HCT116 (cell line): ENCODE measurements around the gene CTDSPL2. TPM values are rescaled to one million over a fixed set of nuclear protein-coding genes. Genes with fewer than 3 reads are reported as not detected.

Source experiments
- ATAC-seq: fragments of 200-7000 bp; cut with Tn5 transposase; 2 replicates; pipeline ENCODE4 v1.9.1; 2020; ENCODE audit warnings: mild to moderate bottlenecking, moderate library complexity
- BruUV-seq: library from RNA; stranded (reverse); fragments of 400-500 nt; replicated peaks from 2 replicates; lab custom pipeline; 2021; lab: Mats Ljungman, UMichigan
- CTCF ChIA-PET: fragments of 300-600 bp; sonication (Branson Sonifier 250); formaldehyde crosslinking; loops from one replicate; lab custom pipeline; 2021; ENCODE audit warnings: antibody characterized with exemption; lab: Charles Lee
- POLR2A ChIA-PET: fragments of 300-600, 350-600 bp; sonication (Branson Sonifier 250); formaldehyde crosslinking; loops from one replicate; lab custom pipeline; 2021; ENCODE audit warnings: antibody characterized with exemption; lab: Charles Lee
- RAD21 ChIA-PET, 2 experiments: fragments of 300-600 bp; sonication (Branson Sonifier 250); formaldehyde crosslinking; loops; one replicate each; lab custom pipeline; 2023; ENCODE audit warnings: low total read pairs in 2 of 2; ENCODE audit not compliant: uncharacterized antibody in 2 of 2, unreplicated experiment in 2 of 2, low non-redundant PET in 1 of 2; lab: Charles Lee
- DNase-seq: peaks from one replicate; pipeline ENCODE4 v3.0.0-alpha.2; 2010; ENCODE audit warnings: low read depth, low spot score
- H2AFZ ChIP-seq: fragments of 200-600 bp; shearing (Covaris generic), sonication (generic); 2 replicates; pipeline ENCODE4 v1.6.1; 2017; ENCODE audit warnings: low read depth, mixed run types, mixed read lengths, antibody characterized with exemption, low read length; ENCODE audit not compliant: poor library complexity, severe bottlenecking
- H3K27ac ChIP-seq: 2 replicates; pipeline ENCODE4 v1.5.1; 2012; ENCODE audit warnings: low read depth, low read length
- H3K27me3 ChIP-seq: fragments of 200-600 bp; sonication (generic); 2 replicates; pipeline ENCODE4 v1.6.1; 2016; ENCODE audit warnings: mixed run types, low read length, mixed read lengths; ENCODE audit not compliant: insufficient read depth
- H3K36me3 ChIP-seq, 2 experiments: fragments of 200-500 bp in 1 of 2; fragments of 200-600 bp in 1 of 2; sonication (Bioruptor generic) in 1 of 2; sonication (generic) in 1 of 2; 2 replicates each; pipeline versions ENCODE4 v1.5.1 to v1.6.1; 2014 to 2016; ENCODE audit warnings: low read length in 2 of 2, inconsistent platforms in 1 of 2, mixed read lengths in 1 of 2, mixed run types in 1 of 2; ENCODE audit not compliant: insufficient read depth in 2 of 2, control insufficient read depth in 1 of 2
- H3K4me1 ChIP-seq, 2 experiments: fragments of 200-600 bp in 1 of 2; sonication (generic) in 1 of 2; 2 replicates each; pipeline versions ENCODE4 v1.5.1 to v1.6.1; 2012 to 2017; ENCODE audit warnings: low read length in 2 of 2, inconsistent platforms in 1 of 2, mild to moderate bottlenecking in 1 of 2, mixed read lengths in 1 of 2, mixed run types in 1 of 2, moderate library complexity in 1 of 2; ENCODE audit not compliant: insufficient read depth in 2 of 2, control insufficient read depth in 1 of 2
- H3K4me2 ChIP-seq: fragments of 200-600 bp; sonication (generic); 2 replicates; pipeline ENCODE4 v1.6.1; 2017; ENCODE audit warnings: mixed run types, low read length, mixed read lengths
- H3K4me3 ChIP-seq, 2 experiments: fragments of 200-600 bp in 1 of 2; sonication (generic) in 1 of 2; replicated peaks in 1 of 2; 2 replicates each; pipeline ENCODE4 v1.5.1; 2011 to 2016; ENCODE audit warnings: low read length in 2 of 2, control low read depth in 1 of 2, low read depth in 1 of 2, mild to moderate bottlenecking in 1 of 2, mixed read lengths in 1 of 2, mixed run types in 1 of 2
- H3K79me2 ChIP-seq: fragments of 200-600 bp; sonication (generic); 2 replicates; pipeline ENCODE4 v1.6.1; 2017; ENCODE audit warnings: mild to moderate bottlenecking, mixed run types, low read length, moderate library complexity, mixed read lengths; ENCODE audit not compliant: insufficient read depth
- H3K9ac ChIP-seq: fragments of 200-600 bp; sonication (generic); 2 replicates; pipeline ENCODE4 v1.6.1; 2016; ENCODE audit warnings: low read length, mixed read lengths
- H3K9me2 ChIP-seq: fragments of 200-600 bp; sonication (generic), shearing (Covaris generic); 2 replicates; pipeline ENCODE4 v1.6.1; 2017; ENCODE audit warnings: mixed run types, mild to moderate bottlenecking, moderate library complexity; ENCODE audit not compliant: insufficient read depth
- H3K9me3 ChIP-seq, 2 experiments: fragments of 200-500 bp in 1 of 2; fragments of 200-600 bp in 1 of 2; sonication (Bioruptor generic) in 1 of 2; sonication (generic) in 1 of 2; 2 replicates each; pipeline ENCODE4 v1.6.1; 2014 to 2017; ENCODE audit warnings: low read length in 2 of 2, mixed read lengths in 2 of 2, inconsistent platforms in 1 of 2, low read depth in 1 of 2, mild to moderate bottlenecking in 1 of 2, mixed run types in 1 of 2, moderate library complexity in 1 of 2; ENCODE audit not compliant: control insufficient read depth in 1 of 2, insufficient read depth in 1 of 2
- H4K20me1 ChIP-seq: fragments of 200-600 bp; sonication (generic), shearing (Covaris generic); 2 replicates; pipeline ENCODE4 v1.6.1; 2017; ENCODE audit warnings: mixed run types, mild to moderate bottlenecking, moderate library complexity; ENCODE audit not compliant: insufficient read depth
- ATF3 ChIP-seq: IDR thresholded peaks from 2 replicates; pipeline ENCODE4 v1.6.1; 2012
- CEBPB ChIP-seq: IDR thresholded peaks from 2 replicates; pipeline ENCODE4 v1.6.1; 2012; ENCODE audit warnings: low read depth
- CTCF ChIP-seq, 3 experiments: fragments of 200-600 bp in 1 of 3; sonication (generic) in 1 of 3; IDR thresholded peaks in 2 of 3; conservative IDR thresholded peaks in 1 of 3; 2 replicates each; pipeline ENCODE4 v1.5.1; 2012 to 2017; ENCODE audit warnings: low read depth in 2 of 3, low read length in 2 of 3, antibody characterized with exemption in 1 of 3, borderline replicate concordance in 1 of 3, control low read depth in 1 of 3, mild to moderate bottlenecking in 1 of 3, mixed read lengths in 1 of 3, mixed run types in 1 of 3, moderate library complexity in 1 of 3; ENCODE audit not compliant: insufficient read depth in 1 of 3
- ELF1 ChIP-seq: IDR thresholded peaks from 2 replicates; pipeline ENCODE4 v1.6.1; 2012; ENCODE audit warnings: low read depth, borderline replicate concordance
- EZH2phosphoT487 ChIP-seq: fragments of 200-600 bp; IDR thresholded peaks from 2 replicates; pipeline ENCODE4 v1.6.1; 2018; ENCODE audit warnings: antibody characterized with exemption, borderline replicate concordance
- JUND ChIP-seq: IDR thresholded peaks from 2 replicates; pipeline ENCODE4 v1.6.1; 2012
- MAX ChIP-seq: IDR thresholded peaks from 2 replicates; pipeline ENCODE4 v1.6.1; 2012
- POLR2A ChIP-seq: IDR thresholded peaks from 2 replicates; pipeline ENCODE4 v1.7.0; 2011; ENCODE audit warnings: borderline replicate concordance; ENCODE audit not compliant: insufficient read depth, insufficient read length; ENCODE audit errors: extremely low read depth
- RAD21 ChIP-seq: IDR thresholded peaks from 2 replicates; pipeline ENCODE4 v1.6.1; 2012; ENCODE audit warnings: low read depth, mild to moderate bottlenecking
- REST ChIP-seq: IDR thresholded peaks from 2 replicates; pipeline ENCODE4 v1.6.1; 2012; ENCODE audit warnings: low read depth
- SIN3A ChIP-seq: IDR thresholded peaks from 2 replicates; pipeline ENCODE4 v1.6.1; 2012; ENCODE audit warnings: low read depth
- SP1 ChIP-seq: IDR thresholded peaks from 2 replicates; pipeline ENCODE4 v1.6.1; 2012; ENCODE audit warnings: low read depth
- SRF ChIP-seq: IDR thresholded peaks from 2 replicates; pipeline ENCODE4 v1.6.1; 2012; ENCODE audit warnings: low read depth
- TCF7L2 ChIP-seq: IDR thresholded peaks from 2 replicates; pipeline ENCODE4 v1.7.0; 2011; ENCODE audit warnings: borderline replicate concordance, inconsistent platforms; ENCODE audit not compliant: insufficient read depth, insufficient read length; ENCODE audit errors: extremely low read depth
- YY1 ChIP-seq: IDR thresholded peaks from 2 replicates; pipeline ENCODE4 v1.6.1; 2011; ENCODE audit warnings: low read length, low read depth, moderate library complexity, mild to moderate bottlenecking; ENCODE audit not compliant: insufficient replicate concordance; ENCODE audit errors: extremely low read depth
- ZBTB33 ChIP-seq: IDR thresholded peaks from 2 replicates; pipeline ENCODE4 v1.6.1; 2011; ENCODE audit warnings: mild to moderate bottlenecking, low read length, moderate library complexity; ENCODE audit not compliant: insufficient replicate concordance; ENCODE audit errors: extremely low read depth
- ZFX ChIP-seq: fragments of 450-650 bp; IDR thresholded peaks from 2 replicates; pipeline ENCODE4 v1.6.1; 2017
- ZNF274 ChIP-seq: fragments of 200-500 bp; sonication (Bioruptor generic); IDR thresholded peaks from 2 replicates; pipeline ENCODE4 v1.6.1; 2014; ENCODE audit warnings: mild to moderate bottlenecking, low read depth, low read length, inconsistent platforms
- intact Hi-C: fragments of 100-400 bp; cut with micrococcal nuclease; formaldehyde crosslinking; loops from 2 replicates; pipeline ENCODE4 v1.10.0; 2022
- total RNA-seq: library from RNA; stranded (reverse); gene quantifications from one replicate; pipeline ENCODE4 v1.2.1, GENCODE V29; 2021; ENCODE audit not compliant: unreplicated experiment

The CTDSPL2 gene
- total RNA-seq, 1 experiment from 2014 or later = 56.0 TPM

GRCh38 chr15:44542596-44542995 lies 115.2 kb downstream of the CTDSPL2 start:
- DNase-seq (no peak), ATAC-seq (no peak)
- Histone ChIP-seq H3K9ac (no peak overlapping the region), H3K27ac (no peak overlapping the region), H3K36me3 (peaks cover 6 to 38% of the 10 kb centered on the region in 2 experiments), H3K79me2 (peaks cover 98% of the 10 kb centered on the region), H3K4me3 (no peak overlapping the region), H4K20me1 (peaks cover 51% of the 10 kb centered on the region; the same call in 1 of the 2 replicates), H3K4me1 (peaks cover 4 to 21% of the 10 kb centered on the region in 2 experiments; a peak in 3 of 4 replicates), H3K27me3 (no peaks in the 10 kb centered on the region), H2AFZ (no peak overlapping the region), H3K9me3 (no peaks in the 10 kb centered on the region), H3K4me2 (no peak overlapping the region), H3K9me2 (no peaks in the 10 kb centered on the region)
- no peak for TF ChIP-seq MAX
- no peak for TF ChIP-seq YY1
- no peak for TF ChIP-seq CEBPB
- no peak for TF ChIP-seq EZH2phosphoT487
- no peak for TF ChIP-seq JUND
- TF ChIP-seq POLR2A = no peak
- no peak for TF ChIP-seq ATF3
- no peak for TF ChIP-seq ZFX
- TF ChIP-seq ZNF274 = no peak
- TF ChIP-seq CTCF (IDR thresholded peaks at IDR 0.05 in 2 of 3, conservative IDR thresholded peaks at IDR 0.05 in 1 of 3; ENCODE audit: borderline replicate concordance in 1 of 3, insufficient read depth in 1 of 3, low read depth in 2 of 3, low read length in 2 of 3) = no peak
- TF ChIP-seq ELF1 = no peak
- TF ChIP-seq SRF = no peak
- TF ChIP-seq SP1 = no peak
- no peak for TF ChIP-seq REST
- TF ChIP-seq ZBTB33 = no peak
- no peak for TF ChIP-seq RAD21
- TF ChIP-seq TCF7L2 = no peak
- no peak for TF ChIP-seq SIN3A
- intact Hi-C loops = no loop called here
- ChIA-PET RAD21 (no interaction called here), CTCF (no interaction called here), POLR2A (no interaction called here)
- no TSS peak for BruUV-seq
